Measurements from ENCODE around the gene ALDH1L1. TPM values are rescaled to one million over a fixed set of nuclear protein-coding genes. Genes with fewer than 3 reads are reported as not detected.

The ALDH1L1 gene
- total RNA-seq, 4 donors from 2014 or later, result 125 to 176 (median 150) TPM

- DNase-seq (ENCODE audit: low spot score) (no peak), ATAC-seq (ENCODE audit: low FRiP score) (no peak)
- TF ChIP-seq, protein P1, sequence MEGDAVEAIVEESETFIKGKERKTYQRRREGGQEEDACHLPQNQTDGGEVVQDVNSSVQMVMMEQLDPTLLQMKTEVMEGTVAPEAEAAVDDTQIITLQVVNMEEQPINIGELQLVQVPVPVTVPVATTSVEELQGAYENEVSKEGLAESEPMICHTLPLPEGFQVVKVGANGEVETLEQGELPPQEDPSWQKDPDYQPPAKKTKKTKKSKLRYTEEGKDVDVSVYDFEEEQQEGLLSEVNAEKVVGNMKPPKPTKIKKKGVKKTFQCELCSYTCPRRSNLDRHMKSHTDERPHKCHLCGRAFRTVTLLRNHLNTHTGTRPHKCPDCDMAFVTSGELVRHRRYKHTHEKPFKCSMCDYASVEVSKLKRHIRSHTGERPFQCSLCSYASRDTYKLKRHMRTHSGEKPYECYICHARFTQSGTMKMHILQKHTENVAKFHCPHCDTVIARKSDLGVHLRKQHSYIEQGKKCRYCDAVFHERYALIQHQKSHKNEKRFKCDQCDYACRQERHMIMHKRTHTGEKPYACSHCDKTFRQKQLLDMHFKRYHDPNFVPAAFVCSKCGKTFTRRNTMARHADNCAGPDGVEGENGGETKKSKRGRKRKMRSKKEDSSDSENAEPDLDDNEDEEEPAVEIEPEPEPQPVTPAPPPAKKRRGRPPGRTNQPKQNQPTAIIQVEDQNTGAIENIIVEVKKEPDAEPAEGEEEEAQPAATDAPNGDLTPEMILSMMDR (IDR thresholded peaks at IDR 0.05), result no peak
Measured at GRCh38 chr3:126135071-126135405, 45.3 kb downstream of the ALDH1L1 start.

DNA sequence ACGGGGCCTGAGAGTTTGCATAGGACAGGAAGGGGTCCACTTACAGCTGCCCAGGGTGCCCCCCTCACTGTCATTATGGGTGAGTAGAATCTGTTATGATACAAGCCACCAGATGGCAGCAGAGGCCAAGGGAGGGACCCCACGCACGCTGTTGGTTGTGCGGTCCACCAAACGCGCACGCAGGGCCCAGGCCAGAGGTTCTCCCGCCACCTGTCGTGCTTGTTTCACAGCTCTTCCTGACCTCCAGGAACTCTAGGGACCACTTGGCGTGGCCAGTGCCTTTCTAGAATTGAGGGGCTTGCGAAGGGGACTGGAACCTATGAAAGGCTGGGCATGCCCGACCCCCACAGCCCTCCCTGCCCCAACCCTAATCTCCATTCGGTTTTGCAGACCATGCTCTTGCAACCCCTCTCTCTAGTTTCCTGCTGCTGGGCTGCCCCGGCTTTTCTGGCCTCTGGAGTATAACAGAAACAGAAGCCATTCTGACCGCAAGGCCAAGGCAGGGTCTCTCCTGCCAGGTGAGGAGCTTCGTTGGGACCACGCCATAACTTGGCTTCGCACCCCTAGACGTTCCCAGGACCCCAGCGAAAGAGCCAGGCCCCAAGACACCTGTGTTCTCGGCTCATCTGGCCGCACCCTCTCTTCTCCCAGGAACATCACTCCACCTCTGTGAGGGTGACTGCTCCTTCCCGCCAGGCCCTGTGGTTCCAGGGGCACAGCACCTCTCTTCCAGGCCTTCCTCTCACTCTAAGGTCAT is 46.0 kb downstream of the ALDH1L1 start:
- TF ChIP-seq, protein P1 (IDR thresholded peaks at IDR 0.05), result peak in 1 of 3 donors; percentile 82
- ATAC-seq (ENCODE audit: low FRiP score) (peak; percentile 31), DNase-seq (ENCODE audit: low spot score) (no peak)

DNA sequence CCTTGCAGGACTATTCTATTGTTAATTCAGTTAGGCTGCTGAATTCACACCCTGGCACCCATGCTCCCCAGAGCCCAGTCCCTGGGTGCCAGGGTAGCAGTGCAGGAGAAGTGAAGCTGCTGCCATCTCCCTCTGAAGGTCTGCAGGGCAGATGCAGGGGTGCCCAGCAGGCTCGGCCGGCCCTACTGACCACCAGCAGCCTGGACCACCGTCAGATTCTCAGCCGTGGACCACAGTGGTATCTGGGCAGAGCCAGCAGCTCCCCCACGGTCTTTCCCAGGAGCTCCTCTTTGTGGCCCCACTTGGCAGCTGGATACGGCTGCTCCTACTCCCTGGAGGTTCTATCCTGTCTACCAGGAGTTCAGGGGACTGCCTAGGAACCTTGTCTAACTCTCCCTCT is 46.8 kb downstream of the ALDH1L1 start:
- ATAC-seq (ENCODE audit: low FRiP score), result no peak
- TF ChIP-seq, protein P1 (IDR thresholded peaks at IDR 0.05), result no peak
- peak; percentile 6 for DNase-seq (ENCODE audit: low spot score)

DNA sequence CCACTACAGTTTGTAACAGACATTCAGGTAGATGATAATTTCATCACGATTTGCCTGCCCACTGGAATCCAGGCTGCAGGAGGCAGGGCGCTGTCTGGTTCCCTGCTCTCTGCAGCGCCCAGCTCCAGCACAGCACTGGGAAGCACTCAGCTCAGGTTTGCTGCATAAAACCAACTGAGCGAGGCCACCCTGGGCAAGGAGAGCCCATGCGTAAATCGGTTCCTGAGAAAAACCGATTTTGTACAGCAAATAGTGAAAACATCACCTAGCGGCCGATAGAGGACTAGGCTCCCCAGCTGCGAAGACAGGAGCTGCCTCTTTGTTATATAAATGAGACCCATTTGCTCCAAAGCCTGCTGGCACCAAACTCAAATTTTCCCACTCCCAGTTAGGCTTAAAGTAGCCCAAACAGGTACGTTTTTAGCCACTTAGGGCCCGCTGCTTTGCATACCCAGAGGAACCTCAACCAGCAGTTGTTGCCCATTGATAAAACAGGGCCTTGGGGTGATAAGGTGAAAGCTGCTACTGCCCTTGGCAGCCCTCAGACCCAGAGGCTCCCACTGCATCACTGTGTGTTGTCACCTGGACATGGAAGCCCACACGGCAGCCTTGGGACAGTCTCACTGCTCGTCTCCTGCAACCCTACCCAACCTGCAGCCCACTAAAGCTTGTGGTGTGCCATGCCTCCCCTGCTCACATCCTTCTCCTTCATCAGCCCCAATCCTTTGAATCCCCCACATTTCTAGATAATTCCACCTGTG is 47.5 kb downstream of the ALDH1L1 start:
- DNase-seq (ENCODE audit: low spot score) (peak; percentile 11), ATAC-seq (ENCODE audit: low FRiP score) (no peak)
- TF ChIP-seq, protein P1 (IDR thresholded peaks at IDR 0.05), result no peak

- DNase-seq (ENCODE audit: low spot score) (peak; percentile 3), ATAC-seq (ENCODE audit: low FRiP score) (no peak)
- TF ChIP-seq, protein P1 (IDR thresholded peaks at IDR 0.05), result no peak
Measured at GRCh38 chr3:126131881-126132750, 48.3 kb downstream of the ALDH1L1 start.

- DNase-seq (ENCODE audit: low spot score) (peak; percentile 12), ATAC-seq (ENCODE audit: low FRiP score) (no peak)
- TF ChIP-seq, protein P1 (IDR thresholded peaks at IDR 0.05), result no peak
Measured at GRCh38 chr3:126130981-126131745, 49.2 kb downstream of the ALDH1L1 start.
